ENCODE data around the gene RPL19.

DNA sequence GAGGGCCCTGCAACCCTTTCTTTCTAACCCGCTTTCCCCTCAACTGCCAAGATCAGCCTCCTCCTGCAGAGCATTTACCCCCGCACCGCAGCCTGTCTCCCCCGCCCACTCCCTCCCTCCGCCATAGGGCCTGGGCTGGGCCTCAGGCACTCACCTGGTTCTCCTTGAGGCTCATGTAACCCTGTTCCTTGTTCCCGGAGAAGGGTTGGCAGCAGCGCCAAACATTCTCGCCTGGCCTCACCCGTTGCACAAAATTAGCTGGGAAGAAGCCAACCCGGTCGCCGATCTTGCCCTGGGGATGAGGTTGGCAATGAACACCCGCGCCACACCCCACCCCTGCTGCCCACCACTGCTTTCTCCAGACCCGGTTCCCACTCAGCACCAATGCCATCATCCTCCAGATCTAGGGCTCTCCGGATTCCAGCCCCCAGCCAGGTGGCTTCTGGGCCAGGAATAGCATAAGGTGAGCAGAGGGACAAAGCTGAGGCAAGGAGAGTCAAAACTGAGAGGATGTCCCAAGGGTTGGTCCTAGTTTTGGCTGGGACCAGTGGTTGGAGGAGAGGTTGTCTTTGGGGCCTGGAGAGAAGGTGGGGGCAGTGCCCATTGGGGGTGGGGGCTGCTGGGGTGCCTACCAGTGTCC, 12.9 kb downstream of the RPL19 start:
- TF ChIP-seq, protein P1, sequence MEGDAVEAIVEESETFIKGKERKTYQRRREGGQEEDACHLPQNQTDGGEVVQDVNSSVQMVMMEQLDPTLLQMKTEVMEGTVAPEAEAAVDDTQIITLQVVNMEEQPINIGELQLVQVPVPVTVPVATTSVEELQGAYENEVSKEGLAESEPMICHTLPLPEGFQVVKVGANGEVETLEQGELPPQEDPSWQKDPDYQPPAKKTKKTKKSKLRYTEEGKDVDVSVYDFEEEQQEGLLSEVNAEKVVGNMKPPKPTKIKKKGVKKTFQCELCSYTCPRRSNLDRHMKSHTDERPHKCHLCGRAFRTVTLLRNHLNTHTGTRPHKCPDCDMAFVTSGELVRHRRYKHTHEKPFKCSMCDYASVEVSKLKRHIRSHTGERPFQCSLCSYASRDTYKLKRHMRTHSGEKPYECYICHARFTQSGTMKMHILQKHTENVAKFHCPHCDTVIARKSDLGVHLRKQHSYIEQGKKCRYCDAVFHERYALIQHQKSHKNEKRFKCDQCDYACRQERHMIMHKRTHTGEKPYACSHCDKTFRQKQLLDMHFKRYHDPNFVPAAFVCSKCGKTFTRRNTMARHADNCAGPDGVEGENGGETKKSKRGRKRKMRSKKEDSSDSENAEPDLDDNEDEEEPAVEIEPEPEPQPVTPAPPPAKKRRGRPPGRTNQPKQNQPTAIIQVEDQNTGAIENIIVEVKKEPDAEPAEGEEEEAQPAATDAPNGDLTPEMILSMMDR (IDR thresholded peaks at IDR 0.05) = no peak
- TF ChIP-seq POLR2A (IDR thresholded peaks at IDR 0.05) = no peak
